Panc1 (cell line): ENCODE measurements around the gene ARL6IP4. TPM values are rescaled to one million over a fixed set of nuclear protein-coding genes. Genes with fewer than 3 reads are reported as not detected.

Experiments
- ATAC-seq: fragments of 200-7000 bp; cut with Tn5 transposase; 2 replicates; pipeline ENCODE4 v1.9.1; 2020; ENCODE audit warnings: mild to moderate bottlenecking, moderate library complexity
- BruUV-seq: library from RNA; stranded (reverse); fragments of 400-500 nt; replicated peaks from 2 replicates; lab custom pipeline; 2021; lab: Mats Ljungman, UMichigan
- CTCF ChIA-PET: fragments of 300-600 bp; sonication (Branson Sonifier 250); formaldehyde crosslinking; loops from one replicate; lab custom pipeline; 2022; ENCODE audit warnings: antibody characterized with exemption; lab: Charles Lee
- POLR2A ChIA-PET: fragments of 300-600 bp; sonication (Branson Sonifier 250); formaldehyde crosslinking; loops from one replicate; lab custom pipeline; 2022; ENCODE audit warnings: antibody characterized with exemption; lab: Charles Lee
- DNase-seq: peaks from one replicate; pipeline ENCODE4 v3.0.0-alpha.2; 2010; ENCODE audit warnings: low read depth, low spot score
- H3K27ac ChIP-seq: 2 replicates; pipeline ENCODE4 v1.5.1; 2011; ENCODE audit warnings: mild to moderate bottlenecking, low read length, inconsistent platforms
- H3K27me3 ChIP-seq: fragments of 200-500 bp; sonication (Bioruptor generic); 2 replicates; pipeline ENCODE4 v1.6.0; 2014; ENCODE audit warnings: low read length, inconsistent platforms; ENCODE audit not compliant: control insufficient read depth, insufficient read depth
- H3K36me3 ChIP-seq: fragments of 200-500 bp; sonication (Bioruptor generic); 2 replicates; pipeline ENCODE4 v1.5.1; 2014; ENCODE audit warnings: inconsistent platforms, mild to moderate bottlenecking, low read length, moderate library complexity; ENCODE audit not compliant: control insufficient read depth, insufficient read depth
- H3K4me1 ChIP-seq: 2 replicates; pipeline ENCODE4 v1.5.1; 2011; ENCODE audit warnings: inconsistent platforms, mild to moderate bottlenecking, low read length, moderate library complexity; ENCODE audit not compliant: control insufficient read depth, insufficient read depth
- H3K4me3 ChIP-seq, 2 experiments: 2 replicates each; pipeline ENCODE4 v1.5.1; 2011 to 2012; ENCODE audit warnings: low read depth in 2 of 2, low read length in 2 of 2, mild to moderate bottlenecking in 2 of 2, inconsistent platforms in 1 of 2, moderate library complexity in 1 of 2
- H3K9me3 ChIP-seq: fragments of 200-500 bp; sonication (Bioruptor generic); 2 replicates; pipeline ENCODE4 v1.5.1; 2014; ENCODE audit warnings: low read depth, mild to moderate bottlenecking, inconsistent platforms, low read length, moderate library complexity; ENCODE audit not compliant: control insufficient read depth, insufficient read depth
- POLR2AphosphoS5 ChIP-seq: IDR thresholded peaks from 2 replicates; pipeline ENCODE4 v1.6.1; 2012; ENCODE audit warnings: mild to moderate bottlenecking, low read depth, low read length, moderate library complexity
- SIN3A ChIP-seq: IDR thresholded peaks from 2 replicates; pipeline ENCODE4 v1.6.1; 2012; ENCODE audit warnings: low read depth, mild to moderate bottlenecking, low read length, moderate library complexity, borderline replicate concordance; ENCODE audit not compliant: insufficient read depth
- TCF7L2 ChIP-seq: IDR thresholded peaks from 2 replicates; pipeline ENCODE4 v1.6.1; 2011; ENCODE audit warnings: mild to moderate bottlenecking, low read depth, low read length, inconsistent platforms
- in situ Hi-C: cut with HindIII; loops from 2 replicates; pipeline ENCODE4 v1.10.0; 2016; ENCODE audit warnings: low sequenced_read_pairs, low pct_unique_long_range_greater_than_20kb
- intact Hi-C: fragments of 100-400 bp; cut with micrococcal nuclease; formaldehyde crosslinking; loops from one replicate; pipeline ENCODE4 v1.10.0; 2022; ENCODE audit not compliant: unreplicated experiment
- total RNA-seq: library from RNA; stranded (reverse); gene quantifications from one replicate; pipeline ENCODE4 v1.2.1, GENCODE V29; 2021; ENCODE audit not compliant: unreplicated experiment
- TF ChIP-seq, protein P1 (sequence below), 2 experiments: IDR thresholded peaks; 2 replicates each; pipeline ENCODE4 v1.6.1; 2011 to 2012; ENCODE audit warnings: low read depth in 2 of 2, control low read depth in 1 of 2, low read length in 1 of 2, mild to moderate bottlenecking in 1 of 2, moderate library complexity in 1 of 2; ENCODE audit not compliant: insufficient read depth in 1 of 2
- TF ChIP-seq, protein P2 (sequence below): fragments of 450-650 bp; IDR thresholded peaks from 2 replicates; pipeline ENCODE4 v1.5.1; 2017; ENCODE audit warnings: mild to moderate bottlenecking

The ARL6IP4 gene
- total RNA-seq, 1 experiment from 2014 or later = 184 TPM

DNA sequence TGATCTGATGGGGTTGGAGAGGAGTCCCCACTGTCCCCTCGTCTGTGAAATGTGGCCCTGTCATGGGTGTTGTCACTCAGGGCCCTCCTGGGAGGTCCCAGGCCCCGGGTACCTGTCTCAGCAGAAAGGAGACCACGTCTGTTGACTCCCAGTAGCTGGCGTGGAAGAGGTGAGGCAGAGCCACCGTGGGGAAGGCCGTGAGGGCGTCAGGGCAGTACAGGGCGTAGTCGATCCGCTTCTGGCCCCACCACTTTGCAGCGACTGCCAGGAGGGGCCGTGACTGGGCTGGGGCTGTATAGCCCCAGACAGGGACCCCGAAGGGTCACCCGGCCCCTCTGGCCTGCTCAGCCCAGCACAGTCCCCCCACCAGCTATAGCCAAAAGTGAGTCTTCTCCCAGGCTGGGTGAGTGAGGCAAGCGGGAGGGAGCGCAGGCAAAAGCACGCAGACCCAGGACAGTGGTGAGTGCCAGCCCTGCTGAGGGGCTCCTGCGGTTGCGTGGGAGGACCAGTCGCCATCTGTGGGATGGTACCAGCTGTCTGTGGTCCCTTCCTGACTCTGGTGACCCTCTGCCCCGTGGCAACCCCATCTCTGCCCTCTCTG, 8.2 kb downstream of the ARL6IP4 start:
- ATAC-seq (no peak), DNase-seq (no peak)
- BruUV-seq = no TSS peak
- intact Hi-C loops (loop anchor here (10.0 kb wide), 2 partner anchors 156 to 246 kb away; partner anchors contain the start of genes MPHOSPH9 and MTRFR), in situ Hi-C loops (no loop called here)
- H3K27me3 ChIP-seq = no peaks in the 10 kb centered on the region
- peaks cover 10% of the 10 kb centered on the region for H3K4me1 ChIP-seq
- H3K36me3 ChIP-seq = no peaks in the 10 kb centered on the region
- POLR2A ChIA-PET = interaction anchor here (0.5 kb wide), 1 partner anchor 245 kb away, joined by 4 read pairs; no protein-coding TSS in a partner anchor
- no peaks in the 10 kb centered on the region for H3K9me3 ChIP-seq
- CTCF ChIA-PET = no interaction called here
- no peak overlapping the region for H3K27ac ChIP-seq
- no peak for TF ChIP-seq SIN3A
- TF ChIP-seq, protein P1, sequence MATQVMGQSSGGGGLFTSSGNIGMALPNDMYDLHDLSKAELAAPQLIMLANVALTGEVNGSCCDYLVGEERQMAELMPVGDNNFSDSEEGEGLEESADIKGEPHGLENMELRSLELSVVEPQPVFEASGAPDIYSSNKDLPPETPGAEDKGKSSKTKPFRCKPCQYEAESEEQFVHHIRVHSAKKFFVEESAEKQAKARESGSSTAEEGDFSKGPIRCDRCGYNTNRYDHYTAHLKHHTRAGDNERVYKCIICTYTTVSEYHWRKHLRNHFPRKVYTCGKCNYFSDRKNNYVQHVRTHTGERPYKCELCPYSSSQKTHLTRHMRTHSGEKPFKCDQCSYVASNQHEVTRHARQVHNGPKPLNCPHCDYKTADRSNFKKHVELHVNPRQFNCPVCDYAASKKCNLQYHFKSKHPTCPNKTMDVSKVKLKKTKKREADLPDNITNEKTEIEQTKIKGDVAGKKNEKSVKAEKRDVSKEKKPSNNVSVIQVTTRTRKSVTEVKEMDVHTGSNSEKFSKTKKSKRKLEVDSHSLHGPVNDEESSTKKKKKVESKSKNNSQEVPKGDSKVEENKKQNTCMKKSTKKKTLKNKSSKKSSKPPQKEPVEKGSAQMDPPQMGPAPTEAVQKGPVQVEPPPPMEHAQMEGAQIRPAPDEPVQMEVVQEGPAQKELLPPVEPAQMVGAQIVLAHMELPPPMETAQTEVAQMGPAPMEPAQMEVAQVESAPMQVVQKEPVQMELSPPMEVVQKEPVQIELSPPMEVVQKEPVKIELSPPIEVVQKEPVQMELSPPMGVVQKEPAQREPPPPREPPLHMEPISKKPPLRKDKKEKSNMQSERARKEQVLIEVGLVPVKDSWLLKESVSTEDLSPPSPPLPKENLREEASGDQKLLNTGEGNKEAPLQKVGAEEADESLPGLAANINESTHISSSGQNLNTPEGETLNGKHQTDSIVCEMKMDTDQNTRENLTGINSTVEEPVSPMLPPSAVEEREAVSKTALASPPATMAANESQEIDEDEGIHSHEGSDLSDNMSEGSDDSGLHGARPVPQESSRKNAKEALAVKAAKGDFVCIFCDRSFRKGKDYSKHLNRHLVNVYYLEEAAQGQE (IDR thresholded peaks at IDR 0.05; ENCODE audit: insufficient read depth in 1 of 2, low read depth in 2 of 2, low read length in 1 of 2) = no peak
- no peak for TF ChIP-seq POLR2AphosphoS5
- H3K4me3 ChIP-seq = no peak overlapping the region

DNA sequence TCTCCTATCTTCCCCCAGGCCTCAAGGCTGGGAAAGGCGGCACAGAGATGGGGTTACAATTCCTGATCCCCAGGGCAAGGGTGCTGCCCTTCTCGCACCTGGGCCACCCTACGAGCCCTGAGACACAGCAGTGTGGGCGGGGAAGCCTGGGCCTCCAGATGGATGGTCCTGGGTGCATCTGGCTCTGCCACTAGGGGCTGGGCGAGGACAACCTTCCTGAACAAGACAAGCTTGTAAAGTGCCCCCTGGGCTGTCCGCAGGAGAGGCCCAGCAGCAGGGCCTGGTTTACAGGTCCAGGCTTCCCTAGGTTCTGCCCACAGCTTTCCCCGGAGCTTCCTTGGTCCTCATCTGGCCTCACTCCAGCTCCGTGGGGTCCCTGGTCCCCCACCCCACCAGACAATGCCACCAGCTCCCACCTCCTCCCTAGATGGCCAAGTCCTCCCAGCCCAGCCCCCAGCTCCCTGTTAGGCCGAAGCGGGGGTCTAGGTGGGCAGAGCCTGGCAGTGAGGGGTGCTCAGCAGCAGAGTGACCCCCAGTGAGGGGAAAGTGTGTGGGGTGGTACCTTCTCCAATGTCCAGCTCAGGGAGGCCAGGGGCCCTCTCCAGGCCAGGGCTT, 8.9 kb downstream of the ARL6IP4 start:
- POLR2A ChIA-PET = no interaction called here
- CTCF ChIA-PET = no interaction called here
- Histone ChIP-seq H3K27ac (no peak overlapping the region), H3K36me3 (no peaks in the 10 kb centered on the region), H3K9me3 (no peaks in the 10 kb centered on the region), H3K4me3 (no peak overlapping the region), H3K4me1 (peaks cover 4% of the 10 kb centered on the region), H3K27me3 (no peaks in the 10 kb centered on the region)
- in situ Hi-C loops = no loop called here
- intact Hi-C loops = loop anchor here (10.0 kb wide), 2 partner anchors 155 to 245 kb away; partner anchors contain the start of genes MPHOSPH9 and MTRFR
- no peak for DNase-seq
- no TSS peak for BruUV-seq
- TF ChIP-seq, protein P1 (IDR thresholded peaks at IDR 0.05; ENCODE audit: insufficient read depth in 1 of 2, low read depth in 2 of 2, low read length in 1 of 2) = no peak
- TF ChIP-seq POLR2AphosphoS5 (no peak), SIN3A (no peak), TCF7L2 (no peak)
- TF ChIP-seq, protein P2, sequence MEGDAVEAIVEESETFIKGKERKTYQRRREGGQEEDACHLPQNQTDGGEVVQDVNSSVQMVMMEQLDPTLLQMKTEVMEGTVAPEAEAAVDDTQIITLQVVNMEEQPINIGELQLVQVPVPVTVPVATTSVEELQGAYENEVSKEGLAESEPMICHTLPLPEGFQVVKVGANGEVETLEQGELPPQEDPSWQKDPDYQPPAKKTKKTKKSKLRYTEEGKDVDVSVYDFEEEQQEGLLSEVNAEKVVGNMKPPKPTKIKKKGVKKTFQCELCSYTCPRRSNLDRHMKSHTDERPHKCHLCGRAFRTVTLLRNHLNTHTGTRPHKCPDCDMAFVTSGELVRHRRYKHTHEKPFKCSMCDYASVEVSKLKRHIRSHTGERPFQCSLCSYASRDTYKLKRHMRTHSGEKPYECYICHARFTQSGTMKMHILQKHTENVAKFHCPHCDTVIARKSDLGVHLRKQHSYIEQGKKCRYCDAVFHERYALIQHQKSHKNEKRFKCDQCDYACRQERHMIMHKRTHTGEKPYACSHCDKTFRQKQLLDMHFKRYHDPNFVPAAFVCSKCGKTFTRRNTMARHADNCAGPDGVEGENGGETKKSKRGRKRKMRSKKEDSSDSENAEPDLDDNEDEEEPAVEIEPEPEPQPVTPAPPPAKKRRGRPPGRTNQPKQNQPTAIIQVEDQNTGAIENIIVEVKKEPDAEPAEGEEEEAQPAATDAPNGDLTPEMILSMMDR = no peak
- no peak for ATAC-seq
